ENCODE measurements around the gene TRIM54.

Gene TRIM54

DNA sequence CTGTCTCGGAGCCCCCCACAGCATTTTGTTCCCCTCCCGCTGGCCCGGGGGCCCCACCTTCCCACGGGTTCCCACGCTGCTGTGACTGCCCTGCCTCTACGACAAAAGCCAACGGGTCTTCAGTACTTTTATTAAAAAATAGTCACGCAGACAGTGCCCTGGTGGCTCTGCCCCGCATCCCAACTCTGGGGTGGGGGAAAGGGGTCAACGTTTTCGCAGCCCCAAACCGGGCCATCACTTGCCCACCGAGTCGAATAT lies 25.0 kb downstream of the TRIM54 start:
- DNase-seq (ENCODE audit: extremely low spot score) = no peak
- TF ChIP-seq CTBP1 (IDR thresholded peaks at IDR 0.05; ENCODE audit: borderline replicate concordance) = no peak
- TF ChIP-seq HDGF (IDR thresholded peaks at IDR 0.05; ENCODE audit: borderline replicate concordance) = no peak
- no peak for TF ChIP-seq L3MBTL2 (conservative IDR thresholded peaks at IDR 0.05)
- no peak for TF ChIP-seq SUZ12 (IDR thresholded peaks at IDR 0.05)
- TF ChIP-seq SP1 (IDR thresholded peaks at IDR 0.05) = no peak
- TF ChIP-seq FOXM1 (IDR thresholded peaks at IDR 0.05; ENCODE audit: borderline replicate concordance) = no peak
- no peak for TF ChIP-seq ARNT (IDR thresholded peaks at IDR 0.05)
- TF ChIP-seq, protein P1, sequence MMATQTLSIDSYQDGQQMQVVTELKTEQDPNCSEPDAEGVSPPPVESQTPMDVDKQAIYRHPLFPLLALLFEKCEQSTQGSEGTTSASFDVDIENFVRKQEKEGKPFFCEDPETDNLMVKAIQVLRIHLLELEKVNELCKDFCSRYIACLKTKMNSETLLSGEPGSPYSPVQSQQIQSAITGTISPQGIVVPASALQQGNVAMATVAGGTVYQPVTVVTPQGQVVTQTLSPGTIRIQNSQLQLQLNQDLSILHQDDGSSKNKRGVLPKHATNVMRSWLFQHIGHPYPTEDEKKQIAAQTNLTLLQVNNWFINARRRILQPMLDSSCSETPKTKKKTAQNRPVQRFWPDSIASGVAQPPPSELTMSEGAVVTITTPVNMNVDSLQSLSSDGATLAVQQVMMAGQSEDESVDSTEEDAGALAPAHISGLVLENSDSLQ (IDR thresholded peaks at IDR 0.05) = no peak
- TF ChIP-seq FOXK2 (IDR thresholded peaks at IDR 0.05) = no peak
- TF ChIP-seq ELF4 (IDR thresholded peaks at IDR 0.05) = no peak
- TF ChIP-seq NFRKB (IDR thresholded peaks at IDR 0.05) = no peak
- no peak for TF ChIP-seq FOXA1 (IDR thresholded peaks at IDR 0.05)
- no peak for TF ChIP-seq ZNF384 (IDR thresholded peaks at IDR 0.05)
- TF ChIP-seq LEF1 (IDR thresholded peaks at IDR 0.05; ENCODE audit: borderline replicate concordance) = no peak
- TF ChIP-seq TARDBP (IDR thresholded peaks at IDR 0.05) = no peak
- no peak for TF ChIP-seq BHLHE40 (IDR thresholded peaks at IDR 0.05; ENCODE audit: borderline replicate concordance)
- ChIA-PET CTCF (no interaction called here), POLR2A (no interaction called here)

DNA sequence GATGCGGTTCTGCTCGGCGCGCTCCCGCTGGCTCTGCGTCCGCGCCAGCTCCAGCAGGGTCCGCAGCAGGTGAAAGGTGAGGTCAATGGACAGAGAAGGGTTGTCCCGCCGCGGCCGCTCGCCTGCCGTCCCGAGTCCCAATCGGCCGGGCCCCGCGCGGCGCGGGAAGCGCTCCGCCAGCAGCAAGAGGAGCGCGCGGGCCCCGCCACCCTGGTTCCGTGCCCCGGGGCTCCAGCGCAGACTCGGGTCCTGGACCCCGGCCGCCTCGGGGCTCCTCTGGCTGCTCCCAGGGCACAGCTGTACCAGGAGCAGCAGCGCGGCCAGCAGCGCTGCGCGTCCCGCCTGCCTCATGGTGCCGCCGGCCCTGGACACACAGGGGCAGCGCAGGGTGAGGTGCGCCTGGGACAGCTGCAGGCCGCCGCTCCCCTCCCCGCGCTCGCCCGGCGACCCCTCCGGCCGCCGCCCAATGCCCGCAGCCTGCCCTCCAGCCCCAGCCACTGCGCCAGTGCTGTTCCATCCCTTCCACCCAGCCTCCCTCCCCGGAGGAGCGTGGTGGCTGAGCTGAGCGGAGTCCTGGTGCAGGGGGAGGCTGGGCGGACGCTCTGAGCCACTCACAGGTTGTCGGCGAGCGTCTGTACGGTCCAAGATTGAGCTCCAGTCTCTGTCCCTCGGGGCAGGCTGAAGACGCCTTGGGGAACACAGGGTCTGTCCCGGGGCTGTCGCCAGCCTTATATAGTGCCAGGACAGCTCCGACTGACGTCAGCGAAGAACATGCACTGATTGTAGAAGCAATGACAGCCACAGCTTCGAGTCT lies 25.5 kb downstream of the TRIM54 start:
- TF ChIP-seq FOXM1 (IDR thresholded peaks at IDR 0.05; ENCODE audit: borderline replicate concordance) (no peak), TARDBP (IDR thresholded peaks at IDR 0.05) (no peak), LEF1 (IDR thresholded peaks at IDR 0.05; ENCODE audit: borderline replicate concordance) (no peak), NFRKB (IDR thresholded peaks at IDR 0.05) (no peak), FOXA1 (IDR thresholded peaks at IDR 0.05) (no peak), HDGF (IDR thresholded peaks at IDR 0.05; ENCODE audit: borderline replicate concordance) (no peak), FOXK2 (IDR thresholded peaks at IDR 0.05) (no peak), BHLHE40 (IDR thresholded peaks at IDR 0.05; ENCODE audit: borderline replicate concordance) (no peak), ARNT (IDR thresholded peaks at IDR 0.05) (no peak), ZNF384 (IDR thresholded peaks at IDR 0.05) (no peak)
- TF ChIP-seq, protein P1 (IDR thresholded peaks at IDR 0.05) = no peak
- ChIA-PET POLR2A (no interaction called here), CTCF (no interaction called here)
- DNase-seq (ENCODE audit: extremely low spot score) = no peak

DNA sequence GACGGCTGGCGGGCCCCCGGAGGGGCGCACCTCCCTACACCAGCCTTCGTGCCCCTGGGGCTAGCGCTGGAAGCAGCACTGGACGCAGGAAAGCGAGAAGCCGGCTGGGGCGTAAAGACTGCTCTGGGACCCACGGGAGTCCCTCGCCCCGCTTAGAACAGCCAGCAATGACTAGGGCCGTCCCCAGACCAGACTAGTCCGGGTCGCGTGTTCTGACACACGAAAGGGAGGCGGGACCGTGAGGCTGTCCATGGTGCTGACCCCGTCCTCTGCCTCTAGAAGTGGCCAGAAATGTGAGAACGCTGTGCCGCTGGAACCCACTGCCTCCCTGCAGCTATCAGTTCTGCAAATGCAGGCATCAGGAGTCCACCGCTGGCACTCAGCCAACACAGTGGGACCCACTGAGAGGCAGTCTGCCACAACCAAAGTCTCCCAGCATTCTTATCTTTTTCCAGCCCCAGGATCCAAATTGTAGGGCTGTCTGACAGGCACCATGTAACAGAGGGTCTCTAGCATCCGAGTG lies 26.2 kb downstream of the TRIM54 start, which contains the start of gene UCN:
Gene UCN (minus strand): TSS at position 87 of the 523 bp plus-strand sequence. CDS start 550 bp downstream, outside the sequence.
- TF ChIP-seq NFRKB (IDR thresholded peaks at IDR 0.05) (no peak), ZNF384 (IDR thresholded peaks at IDR 0.05) (no peak), L3MBTL2 (conservative IDR thresholded peaks at IDR 0.05) (no peak), FOXM1 (IDR thresholded peaks at IDR 0.05; ENCODE audit: borderline replicate concordance) (no peak), ARNT (IDR thresholded peaks at IDR 0.05) (no peak), CTBP1 (IDR thresholded peaks at IDR 0.05; ENCODE audit: borderline replicate concordance) (no peak), SUZ12 (IDR thresholded peaks at IDR 0.05) (no peak), ELF4 (IDR thresholded peaks at IDR 0.05) (no peak), FOXA1 (IDR thresholded peaks at IDR 0.05) (no peak), TARDBP (IDR thresholded peaks at IDR 0.05) (no peak), SP1 (IDR thresholded peaks at IDR 0.05) (no peak), LEF1 (IDR thresholded peaks at IDR 0.05; ENCODE audit: borderline replicate concordance) (no peak), BHLHE40 (IDR thresholded peaks at IDR 0.05; ENCODE audit: borderline replicate concordance) (no peak), FOXK2 (IDR thresholded peaks at IDR 0.05) (no peak), HDGF (IDR thresholded peaks at IDR 0.05; ENCODE audit: borderline replicate concordance) (no peak)
- TF ChIP-seq, protein P1 (IDR thresholded peaks at IDR 0.05) = no peak
- DNase-seq (ENCODE audit: extremely low spot score) = no peak
- CTCF ChIA-PET = no interaction called here
- POLR2A ChIA-PET = no interaction called here

DNA sequence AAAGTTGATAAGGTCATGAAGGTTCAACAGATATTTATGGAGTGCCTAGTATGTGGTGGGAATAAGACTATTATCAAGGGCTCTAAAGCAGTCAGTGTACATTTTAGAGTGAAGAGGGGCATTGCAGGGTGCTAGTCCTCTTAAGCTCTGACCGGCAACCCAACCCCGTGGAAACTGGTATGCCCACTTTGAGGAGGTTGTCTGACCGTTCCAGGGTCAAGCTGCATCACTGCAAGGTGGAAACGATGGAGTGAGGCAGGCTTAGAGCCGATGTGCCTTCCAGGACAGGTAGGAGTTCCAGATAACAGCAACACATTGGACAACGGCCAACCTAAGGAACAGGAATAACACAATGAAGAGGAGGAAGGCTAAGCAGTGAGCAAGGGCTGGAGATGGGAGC lies 27.4 kb downstream of the TRIM54 start:
- TF ChIP-seq L3MBTL2 (conservative IDR thresholded peaks at IDR 0.05) (no peak), ARNT (IDR thresholded peaks at IDR 0.05) (no peak), BHLHE40 (IDR thresholded peaks at IDR 0.05; ENCODE audit: borderline replicate concordance) (no peak), FOXM1 (IDR thresholded peaks at IDR 0.05; ENCODE audit: borderline replicate concordance) (no peak), NFRKB (IDR thresholded peaks at IDR 0.05) (no peak), LEF1 (IDR thresholded peaks at IDR 0.05; ENCODE audit: borderline replicate concordance) (no peak), SP1 (IDR thresholded peaks at IDR 0.05) (no peak), CTBP1 (IDR thresholded peaks at IDR 0.05; ENCODE audit: borderline replicate concordance) (no peak), FOXA1 (IDR thresholded peaks at IDR 0.05) (no peak), FOXK2 (IDR thresholded peaks at IDR 0.05) (no peak), ELF4 (IDR thresholded peaks at IDR 0.05) (no peak), HDGF (IDR thresholded peaks at IDR 0.05; ENCODE audit: borderline replicate concordance) (no peak), ZNF384 (IDR thresholded peaks at IDR 0.05) (no peak), TARDBP (IDR thresholded peaks at IDR 0.05) (no peak), SUZ12 (IDR thresholded peaks at IDR 0.05) (no peak)
- TF ChIP-seq, protein P1 (IDR thresholded peaks at IDR 0.05) = no peak
- POLR2A ChIA-PET = interaction anchor here (0.9 kb wide), 1 partner anchor 14 kb away, joined by 3 read pairs; no protein-coding TSS in a partner anchor
- DNase-seq (ENCODE audit: extremely low spot score) = no peak
- CTCF ChIA-PET = interaction anchor here (0.6 to 0.7 kb wide), 2 partner anchors 10 to 41 kb away, joined by 3 read pairs; no protein-coding TSS in a partner anchor

DNA sequence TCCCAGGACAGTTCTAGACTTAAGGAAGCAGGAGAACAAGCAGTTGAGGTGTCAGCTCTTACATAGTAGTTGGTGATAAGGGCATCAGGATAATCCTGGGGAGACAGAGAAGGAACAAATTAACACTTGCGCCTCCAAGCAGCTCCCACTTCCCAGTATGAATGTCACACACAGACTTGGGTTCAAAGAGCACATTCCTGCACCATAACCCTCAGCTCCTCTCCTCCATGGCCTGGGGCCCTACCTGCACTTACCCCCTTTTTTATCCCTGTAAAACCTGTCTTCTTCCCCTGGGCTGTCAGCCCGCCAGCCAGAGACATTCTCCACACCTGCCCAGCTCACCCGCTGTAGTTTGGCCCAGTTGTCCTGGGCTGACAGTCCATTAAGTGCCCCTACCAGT lies 29.9 kb downstream of the TRIM54 start:
- DNase-seq (ENCODE audit: extremely low spot score) = no peak
- TF ChIP-seq TARDBP (IDR thresholded peaks at IDR 0.05) (no peak), FOXM1 (IDR thresholded peaks at IDR 0.05; ENCODE audit: borderline replicate concordance) (no peak), LEF1 (IDR thresholded peaks at IDR 0.05; ENCODE audit: borderline replicate concordance) (no peak), CTBP1 (IDR thresholded peaks at IDR 0.05; ENCODE audit: borderline replicate concordance) (no peak), ARNT (IDR thresholded peaks at IDR 0.05) (no peak), BHLHE40 (IDR thresholded peaks at IDR 0.05; ENCODE audit: borderline replicate concordance) (no peak), L3MBTL2 (conservative IDR thresholded peaks at IDR 0.05) (no peak), SUZ12 (IDR thresholded peaks at IDR 0.05) (no peak), ZNF384 (IDR thresholded peaks at IDR 0.05) (no peak), FOXA1 (IDR thresholded peaks at IDR 0.05) (no peak), SP1 (IDR thresholded peaks at IDR 0.05) (no peak), HDGF (IDR thresholded peaks at IDR 0.05; ENCODE audit: borderline replicate concordance) (no peak), ELF4 (IDR thresholded peaks at IDR 0.05) (no peak), FOXK2 (IDR thresholded peaks at IDR 0.05) (no peak), NFRKB (IDR thresholded peaks at IDR 0.05) (no peak)
- TF ChIP-seq, protein P1 (IDR thresholded peaks at IDR 0.05) = no peak
- ChIA-PET POLR2A (interaction anchor here (0.7 kb wide), 1 partner anchor 93 kb away, joined by 3 read pairs; no protein-coding TSS in a partner anchor), CTCF (no interaction called here)

All from HEK293T (cell line).